GM23338 (cell line): Measurements from ENCODE around the gene CPNE2. TPM values are rescaled to one million over a fixed set of nuclear protein-coding genes. Genes with fewer than 3 reads are reported as not detected.

Experiments used
- ATAC-seq: fragments of 200-7000 bp; cut with Tn5 transposase; 3 replicates; pipeline ENCODE4 v1.9.1; 2020
- DNase-seq: peaks from one replicate; pipeline ENCODE4 v3.0.0-alpha.2; 2015; ENCODE audit warnings: low spot score
- H2AFZ ChIP-seq: fragments of 200-600 bp; sonication (generic); 2 replicates; pipeline ENCODE4 v1.8.0; 2016; ENCODE audit warnings: antibody characterized with exemption, mild to moderate bottlenecking, moderate library complexity
- H3F3A ChIP-seq: fragments of 200-600 bp; sonication (generic); replicated peaks from 2 replicates; pipeline ENCODE4 v1.8.0; 2017; ENCODE audit warnings: antibody characterized with exemption, mixed run types, low read depth
- H3K27ac ChIP-seq: fragments of 200-600 bp; sonication (generic); 2 replicates; pipeline ENCODE4 v1.6.1; 2016; ENCODE audit warnings: low read depth
- H3K27me3 ChIP-seq: fragments of 200-600 bp; sonication (generic); 2 replicates; pipeline ENCODE4 v1.8.0; 2016; ENCODE audit warnings: mild to moderate bottlenecking, mixed run types, moderate library complexity; ENCODE audit not compliant: insufficient read depth
- H3K36me3 ChIP-seq: fragments of 200-600 bp; sonication (generic); 2 replicates; pipeline ENCODE4 v1.8.0; 2016; ENCODE audit warnings: mild to moderate bottlenecking; ENCODE audit not compliant: insufficient read depth
- H3K4me1 ChIP-seq: fragments of 200-600 bp; sonication (generic); 2 replicates; pipeline ENCODE4 v1.8.0; 2016; ENCODE audit warnings: mild to moderate bottlenecking, moderate library complexity; ENCODE audit not compliant: insufficient read depth
- H3K4me2 ChIP-seq: fragments of 200-600 bp; sonication (generic); 2 replicates; pipeline ENCODE4 v1.7.1; 2017; ENCODE audit warnings: mixed run types
- H3K4me3 ChIP-seq: fragments of 200-600 bp; sonication (generic); 2 replicates; pipeline ENCODE4 v1.6.1; 2016; ENCODE audit warnings: mixed run types
- H3K79me2 ChIP-seq: fragments of 200-600 bp; sonication (generic); replicated peaks from 2 replicates; pipeline ENCODE4 v1.8.0; 2017; ENCODE audit warnings: mild to moderate bottlenecking; ENCODE audit not compliant: insufficient read depth
- H3K9me2 ChIP-seq: fragments of 200-600 bp; sonication (generic); 2 replicates; pipeline ENCODE4 v1.8.0; 2017; ENCODE audit not compliant: insufficient read depth
- H4K20me1 ChIP-seq: fragments of 200-600 bp; sonication (generic); replicated peaks from 2 replicates; pipeline ENCODE4 v1.8.0; 2017; ENCODE audit warnings: mild to moderate bottlenecking; ENCODE audit not compliant: insufficient read depth
- H3K27ac Mint-ChIP-seq: 2 replicates; pipeline ENCODE4 v1.8.0; 2020; ENCODE audit warnings: inconsistent platforms, mild to moderate bottlenecking, moderate library complexity, mixed read lengths
- H3K27me3 Mint-ChIP-seq: 3 replicates; pipeline ENCODE4 v1.8.0; 2022; ENCODE audit warnings: low read depth, mild to moderate bottlenecking, moderate library complexity, mixed read lengths, inconsistent platforms; ENCODE audit not compliant: insufficient read depth, poor library complexity
- H3K36me3 Mint-ChIP-seq: 3 replicates; pipeline ENCODE4 v1.8.0; 2021; ENCODE audit warnings: low read depth, mild to moderate bottlenecking, inconsistent platforms, moderate library complexity, mixed read lengths
- H3K4me1 Mint-ChIP-seq: 3 replicates; pipeline ENCODE4 v1.8.0; 2020; ENCODE audit warnings: mild to moderate bottlenecking, inconsistent platforms, mixed read lengths
- H3K4me3 Mint-ChIP-seq: 3 replicates; pipeline ENCODE4 v1.8.0; 2021; ENCODE audit warnings: moderate library complexity, mild to moderate bottlenecking, inconsistent platforms, mixed read lengths
- H3K9me3 Mint-ChIP-seq: 3 replicates; pipeline ENCODE4 v1.8.0; 2020; ENCODE audit warnings: moderate library complexity, mild to moderate bottlenecking, inconsistent platforms, mixed read lengths
- CREB1 ChIP-seq: fragments of 250-450 bp; sonication (Bioruptor Pico); IDR thresholded peaks from 2 replicates; pipeline ENCODE4 v1.5.0; 2020; ENCODE audit warnings: low read depth, mild to moderate bottlenecking, moderate library complexity
- EZH2 ChIP-seq: fragments of 200-600 bp; sonication (generic); IDR thresholded peaks from one replicate; pipeline ENCODE4 v1.8.0; 2017; ENCODE audit warnings: antibody characterized with exemption, mild to moderate bottlenecking, low read depth; ENCODE audit not compliant: unreplicated experiment
- EZH2phosphoT487 ChIP-seq: fragments of 200-600 bp; sonication (generic); IDR thresholded peaks from one replicate; pipeline ENCODE4 v1.8.1; 2018; ENCODE audit warnings: antibody characterized with exemption; ENCODE audit not compliant: unreplicated experiment
- JUNB ChIP-seq: IDR thresholded peaks from one replicate; pipeline ENCODE4 v1.6.1; 2016; ENCODE audit warnings: antibody characterized with exemption; ENCODE audit not compliant: unreplicated experiment
- NANOG ChIP-seq: IDR thresholded peaks from 2 replicates; pipeline ENCODE4 v1.6.1; 2016; ENCODE audit warnings: antibody characterized with exemption, borderline replicate concordance
- POLR2AphosphoS5 ChIP-seq: IDR thresholded peaks from 2 replicates; pipeline ENCODE4 v1.6.1; 2016; ENCODE audit warnings: antibody characterized with exemption, low read depth
- STAT1 ChIP-seq: IDR thresholded peaks from one replicate; pipeline ENCODE4 v1.6.1; 2016; ENCODE audit warnings: antibody characterized with exemption; ENCODE audit not compliant: unreplicated experiment
- ZNF114 ChIP-seq: fragments of 250-450 bp; sonication (Bioruptor Pico); IDR thresholded peaks from 2 replicates; pipeline ENCODE4 v1.5.0; 2020; ENCODE audit warnings: mild to moderate bottlenecking, moderate library complexity
- ZNF331 ChIP-seq: fragments of 250-450 bp; sonication (Bioruptor Pico); IDR thresholded peaks from 2 replicates; pipeline ENCODE4 v1.5.0; 2020; ENCODE audit warnings: low read depth, mild to moderate bottlenecking, moderate library complexity
- polyA plus RNA-seq: library from polyadenylated mRNA; unstranded; fragments of >200 nt; fragmentation: Nextera tagmentation; extraction: Ambion mirVana; gene quantifications from 2 replicates; pipeline ENCODE4 v1.2.1, GENCODE V29; 2016
- total RNA-seq: library from RNA; depleted of rRNA; stranded (reverse); fragments of >200 nt; shearing (Covaris generic); gene quantifications from 2 replicates; pipeline ENCODE4 v1.2.3, GENCODE V29; 2014
- TF ChIP-seq, protein P1 (sequence below): IDR thresholded peaks from 2 replicates; pipeline ENCODE4 v1.6.1; 2016; ENCODE audit warnings: antibody characterized with exemption
- TF ChIP-seq, protein P2 (sequence below), 2 experiments: fragments of 200-600 bp in 1 of 2; sonication (generic) in 1 of 2; conservative IDR thresholded peaks; 2 replicates each; pipeline versions ENCODE4 v1.5.1 to v1.6.1; 2016 to 2017; ENCODE audit warnings: antibody characterized with exemption in 2 of 2, low read depth in 2 of 2, mild to moderate bottlenecking in 2 of 2, moderate library complexity in 1 of 2
- TF ChIP-seq, protein P3 (sequence below): IDR thresholded peaks from one replicate; pipeline ENCODE4 v1.6.1; 2018; ENCODE audit warnings: antibody characterized with exemption; ENCODE audit not compliant: unreplicated experiment
- TF ChIP-seq, protein P4 (sequence below): fragments of 250-450 bp; sonication (Bioruptor Pico); IDR thresholded peaks from 2 replicates; pipeline ENCODE4 v1.5.0; 2020; ENCODE audit warnings: mild to moderate bottlenecking, moderate library complexity

The CPNE2 gene
- total and polyA plus RNA-seq, 2 experiments from 2014 or later, result 7.1 to 11.3 TPM

DNA sequence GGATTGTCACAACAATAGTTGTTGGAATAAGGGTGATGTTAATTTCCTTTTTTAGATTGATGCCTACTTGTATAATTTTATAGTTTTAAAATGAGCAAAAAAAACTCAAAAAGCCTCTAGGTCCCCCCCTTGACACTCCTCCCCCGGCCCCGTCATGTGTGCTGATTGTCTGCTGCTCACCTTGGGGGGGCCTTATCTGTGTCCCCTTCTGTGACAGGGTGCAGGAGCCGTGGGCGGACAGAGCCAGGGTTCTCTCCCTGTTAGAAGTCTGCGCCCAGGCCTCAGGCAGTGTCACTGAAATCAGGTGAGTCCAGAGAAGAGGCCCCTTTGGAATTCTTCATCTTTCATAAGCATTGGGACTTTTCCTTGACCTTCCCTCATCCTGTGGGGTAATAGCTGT is 27.4 kb upstream of the CPNE2 start (continued):
- no peak for TF ChIP-seq EZH2phosphoT487
- TF ChIP-seq ZNF114 (CRISPR knock-in tag), result no peak
- TF ChIP-seq CREB1 (CRISPR knock-in tag), result no peak

DNA sequence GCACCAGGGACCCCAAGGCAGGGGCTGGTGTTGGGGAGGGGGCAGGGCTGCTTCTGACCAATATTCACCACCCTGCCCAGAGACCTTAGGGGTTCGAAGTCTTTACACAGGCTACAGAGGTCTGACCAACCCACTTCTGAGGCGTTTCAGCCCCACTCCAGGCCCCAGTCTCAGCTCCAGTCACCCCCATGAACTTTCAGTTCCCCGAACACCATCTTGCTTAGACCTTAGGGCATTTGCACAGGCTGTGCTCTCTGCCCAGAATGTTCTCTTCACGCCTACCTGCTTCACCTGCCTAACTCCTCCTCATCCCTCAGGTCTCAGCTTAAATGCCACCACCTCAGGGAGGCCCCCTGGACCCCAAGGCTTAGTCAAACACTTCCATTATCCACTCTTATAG is 25.8 kb upstream of the CPNE2 start:
- ATAC-seq (no peak), DNase-seq (no peak)
- Histone ChIP-seq H2AFZ (no peak overlapping the region), H3K9me2 (no peaks in the 10 kb centered on the region), H3K4me2 (no peak overlapping the region), H3K79me2 (no peaks in the 10 kb centered on the region), H3F3A (no peaks in the 10 kb centered on the region), H3K36me3 (no peaks in the 10 kb centered on the region), H3K4me1 (no peaks in the 10 kb centered on the region), H3K27ac (no peak overlapping the region), H3K27me3 (no peaks in the 10 kb centered on the region), H3K4me3 (no peak overlapping the region), H4K20me1 (no peaks in the 10 kb centered on the region)
- Mint-ChIP-seq H3K27me3 (peaks cover 6% of the 10 kb centered on the region), H3K36me3 (no peaks in the 10 kb centered on the region), H3K27ac (no peak overlapping the region), H3K4me3 (no peak overlapping the region), H3K9me3 (no peaks in the 10 kb centered on the region), H3K4me1 (no peaks in the 10 kb centered on the region; the same call in 2 of the 3 replicates)
- TF ChIP-seq ZNF114 (CRISPR knock-in tag), result no peak
- TF ChIP-seq JUNB, result no peak
- no peak for TF ChIP-seq EZH2
- TF ChIP-seq, protein P1, sequence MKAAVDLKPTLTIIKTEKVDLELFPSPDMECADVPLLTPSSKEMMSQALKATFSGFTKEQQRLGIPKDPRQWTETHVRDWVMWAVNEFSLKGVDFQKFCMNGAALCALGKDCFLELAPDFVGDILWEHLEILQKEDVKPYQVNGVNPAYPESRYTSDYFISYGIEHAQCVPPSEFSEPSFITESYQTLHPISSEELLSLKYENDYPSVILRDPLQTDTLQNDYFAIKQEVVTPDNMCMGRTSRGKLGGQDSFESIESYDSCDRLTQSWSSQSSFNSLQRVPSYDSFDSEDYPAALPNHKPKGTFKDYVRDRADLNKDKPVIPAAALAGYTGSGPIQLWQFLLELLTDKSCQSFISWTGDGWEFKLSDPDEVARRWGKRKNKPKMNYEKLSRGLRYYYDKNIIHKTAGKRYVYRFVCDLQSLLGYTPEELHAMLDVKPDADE, result no peak
- TF ChIP-seq CREB1 (CRISPR knock-in tag), result no peak
- TF ChIP-seq NANOG, result no peak
- TF ChIP-seq STAT1, result no peak
- TF ChIP-seq, protein P2, sequence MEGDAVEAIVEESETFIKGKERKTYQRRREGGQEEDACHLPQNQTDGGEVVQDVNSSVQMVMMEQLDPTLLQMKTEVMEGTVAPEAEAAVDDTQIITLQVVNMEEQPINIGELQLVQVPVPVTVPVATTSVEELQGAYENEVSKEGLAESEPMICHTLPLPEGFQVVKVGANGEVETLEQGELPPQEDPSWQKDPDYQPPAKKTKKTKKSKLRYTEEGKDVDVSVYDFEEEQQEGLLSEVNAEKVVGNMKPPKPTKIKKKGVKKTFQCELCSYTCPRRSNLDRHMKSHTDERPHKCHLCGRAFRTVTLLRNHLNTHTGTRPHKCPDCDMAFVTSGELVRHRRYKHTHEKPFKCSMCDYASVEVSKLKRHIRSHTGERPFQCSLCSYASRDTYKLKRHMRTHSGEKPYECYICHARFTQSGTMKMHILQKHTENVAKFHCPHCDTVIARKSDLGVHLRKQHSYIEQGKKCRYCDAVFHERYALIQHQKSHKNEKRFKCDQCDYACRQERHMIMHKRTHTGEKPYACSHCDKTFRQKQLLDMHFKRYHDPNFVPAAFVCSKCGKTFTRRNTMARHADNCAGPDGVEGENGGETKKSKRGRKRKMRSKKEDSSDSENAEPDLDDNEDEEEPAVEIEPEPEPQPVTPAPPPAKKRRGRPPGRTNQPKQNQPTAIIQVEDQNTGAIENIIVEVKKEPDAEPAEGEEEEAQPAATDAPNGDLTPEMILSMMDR (conservative IDR thresholded peaks at IDR 0.05; ENCODE audit: low read depth in 2 of 2), result no peak
- TF ChIP-seq, protein P3, sequence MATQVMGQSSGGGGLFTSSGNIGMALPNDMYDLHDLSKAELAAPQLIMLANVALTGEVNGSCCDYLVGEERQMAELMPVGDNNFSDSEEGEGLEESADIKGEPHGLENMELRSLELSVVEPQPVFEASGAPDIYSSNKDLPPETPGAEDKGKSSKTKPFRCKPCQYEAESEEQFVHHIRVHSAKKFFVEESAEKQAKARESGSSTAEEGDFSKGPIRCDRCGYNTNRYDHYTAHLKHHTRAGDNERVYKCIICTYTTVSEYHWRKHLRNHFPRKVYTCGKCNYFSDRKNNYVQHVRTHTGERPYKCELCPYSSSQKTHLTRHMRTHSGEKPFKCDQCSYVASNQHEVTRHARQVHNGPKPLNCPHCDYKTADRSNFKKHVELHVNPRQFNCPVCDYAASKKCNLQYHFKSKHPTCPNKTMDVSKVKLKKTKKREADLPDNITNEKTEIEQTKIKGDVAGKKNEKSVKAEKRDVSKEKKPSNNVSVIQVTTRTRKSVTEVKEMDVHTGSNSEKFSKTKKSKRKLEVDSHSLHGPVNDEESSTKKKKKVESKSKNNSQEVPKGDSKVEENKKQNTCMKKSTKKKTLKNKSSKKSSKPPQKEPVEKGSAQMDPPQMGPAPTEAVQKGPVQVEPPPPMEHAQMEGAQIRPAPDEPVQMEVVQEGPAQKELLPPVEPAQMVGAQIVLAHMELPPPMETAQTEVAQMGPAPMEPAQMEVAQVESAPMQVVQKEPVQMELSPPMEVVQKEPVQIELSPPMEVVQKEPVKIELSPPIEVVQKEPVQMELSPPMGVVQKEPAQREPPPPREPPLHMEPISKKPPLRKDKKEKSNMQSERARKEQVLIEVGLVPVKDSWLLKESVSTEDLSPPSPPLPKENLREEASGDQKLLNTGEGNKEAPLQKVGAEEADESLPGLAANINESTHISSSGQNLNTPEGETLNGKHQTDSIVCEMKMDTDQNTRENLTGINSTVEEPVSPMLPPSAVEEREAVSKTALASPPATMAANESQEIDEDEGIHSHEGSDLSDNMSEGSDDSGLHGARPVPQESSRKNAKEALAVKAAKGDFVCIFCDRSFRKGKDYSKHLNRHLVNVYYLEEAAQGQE, result no peak
- no peak for TF ChIP-seq ZNF331 (CRISPR knock-in tag)
- no peak for TF ChIP-seq POLR2AphosphoS5
- no peak for TF ChIP-seq EZH2phosphoT487
- TF ChIP-seq, protein P4, sequence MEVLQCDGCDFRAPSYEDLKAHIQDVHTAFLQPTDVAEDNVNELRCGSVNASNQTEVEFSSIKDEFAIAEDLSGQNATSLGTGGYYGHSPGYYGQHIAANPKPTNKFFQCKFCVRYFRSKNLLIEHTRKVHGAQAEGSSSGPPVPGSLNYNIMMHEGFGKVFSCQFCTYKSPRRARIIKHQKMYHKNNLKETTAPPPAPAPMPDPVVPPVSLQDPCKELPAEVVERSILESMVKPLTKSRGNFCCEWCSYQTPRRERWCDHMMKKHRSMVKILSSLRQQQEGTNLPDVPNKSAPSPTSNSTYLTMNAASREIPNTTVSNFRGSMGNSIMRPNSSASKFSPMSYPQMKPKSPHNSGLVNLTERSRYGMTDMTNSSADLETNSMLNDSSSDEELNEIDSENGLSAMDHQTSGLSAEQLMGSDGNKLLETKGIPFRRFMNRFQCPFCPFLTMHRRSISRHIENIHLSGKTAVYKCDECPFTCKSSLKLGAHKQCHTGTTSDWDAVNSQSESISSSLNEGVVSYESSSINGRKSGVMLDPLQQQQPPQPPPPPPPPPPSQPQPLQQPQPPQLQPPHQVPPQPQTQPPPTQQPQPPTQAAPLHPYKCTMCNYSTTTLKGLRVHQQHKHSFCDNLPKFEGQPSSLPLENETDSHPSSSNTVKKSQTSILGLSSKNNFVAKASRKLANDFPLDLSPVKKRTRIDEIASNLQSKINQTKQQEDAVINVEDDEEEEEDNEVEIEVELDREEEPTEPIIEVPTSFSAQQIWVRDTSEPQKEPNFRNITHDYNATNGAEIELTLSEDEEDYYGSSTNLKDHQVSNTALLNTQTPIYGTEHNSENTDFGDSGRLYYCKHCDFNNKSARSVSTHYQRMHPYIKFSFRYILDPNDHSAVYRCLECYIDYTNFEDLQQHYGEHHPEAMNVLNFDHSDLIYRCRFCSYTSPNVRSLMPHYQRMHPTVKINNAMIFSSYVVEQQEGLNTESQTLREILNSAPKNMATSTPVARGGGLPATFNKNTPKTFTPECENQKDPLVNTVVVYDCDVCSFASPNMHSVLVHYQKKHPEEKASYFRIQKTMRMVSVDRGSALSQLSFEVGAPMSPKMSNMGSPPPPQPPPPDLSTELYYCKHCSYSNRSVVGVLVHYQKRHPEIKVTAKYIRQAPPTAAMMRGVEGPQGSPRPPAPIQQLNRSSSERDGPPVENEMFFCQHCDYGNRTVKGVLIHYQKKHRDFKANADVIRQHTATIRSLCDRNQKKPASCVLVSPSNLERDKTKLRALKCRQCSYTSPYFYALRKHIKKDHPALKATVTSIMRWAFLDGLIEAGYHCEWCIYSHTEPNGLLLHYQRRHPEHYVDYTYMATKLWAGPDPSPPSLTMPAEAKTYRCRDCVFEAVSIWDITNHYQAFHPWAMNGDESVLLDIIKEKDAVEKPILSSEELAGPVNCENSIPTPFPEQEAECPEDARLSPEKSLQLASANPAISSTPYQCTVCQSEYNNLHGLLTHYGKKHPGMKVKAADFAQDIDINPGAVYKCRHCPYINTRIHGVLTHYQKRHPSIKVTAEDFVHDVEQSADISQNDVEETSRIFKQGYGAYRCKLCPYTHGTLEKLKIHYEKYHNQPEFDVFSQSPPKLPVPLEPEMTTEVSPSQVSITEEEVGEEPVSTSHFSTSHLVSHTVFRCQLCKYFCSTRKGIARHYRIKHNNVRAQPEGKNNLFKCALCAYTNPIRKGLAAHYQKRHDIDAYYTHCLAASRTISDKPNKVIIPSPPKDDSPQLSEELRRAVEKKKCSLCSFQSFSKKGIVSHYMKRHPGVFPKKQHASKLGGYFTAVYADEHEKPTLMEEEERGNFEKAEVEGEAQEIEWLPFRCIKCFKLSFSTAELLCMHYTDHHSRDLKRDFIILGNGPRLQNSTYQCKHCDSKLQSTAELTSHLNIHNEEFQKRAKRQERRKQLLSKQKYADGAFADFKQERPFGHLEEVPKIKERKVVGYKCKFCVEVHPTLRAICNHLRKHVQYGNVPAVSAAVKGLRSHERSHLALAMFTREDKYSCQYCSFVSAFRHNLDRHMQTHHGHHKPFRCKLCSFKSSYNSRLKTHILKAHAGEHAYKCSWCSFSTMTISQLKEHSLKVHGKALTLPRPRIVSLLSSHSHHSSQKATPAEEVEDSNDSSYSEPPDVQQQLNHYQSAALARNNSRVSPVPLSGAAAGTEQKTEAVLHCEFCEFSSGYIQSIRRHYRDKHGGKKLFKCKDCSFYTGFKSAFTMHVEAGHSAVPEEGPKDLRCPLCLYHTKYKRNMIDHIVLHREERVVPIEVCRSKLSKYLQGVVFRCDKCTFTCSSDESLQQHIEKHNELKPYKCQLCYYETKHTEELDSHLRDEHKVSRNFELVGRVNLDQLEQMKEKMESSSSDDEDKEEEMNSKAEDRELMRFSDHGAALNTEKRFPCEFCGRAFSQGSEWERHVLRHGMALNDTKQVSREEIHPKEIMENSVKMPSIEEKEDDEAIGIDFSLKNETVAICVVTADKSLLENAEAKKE (CRISPR knock-in tag), result no peak
